ENCODE data around the gene TLL2.
A peak's percentile ranks its signal among the peaks of the same experiment; 100 is the strongest.
"Not testable (repeated sequence)": the region's sequence is repeated elsewhere in the genome, so short reads cannot be mapped to it uniquely, and the experiment has no call there.

TLL2 gene

DNA sequence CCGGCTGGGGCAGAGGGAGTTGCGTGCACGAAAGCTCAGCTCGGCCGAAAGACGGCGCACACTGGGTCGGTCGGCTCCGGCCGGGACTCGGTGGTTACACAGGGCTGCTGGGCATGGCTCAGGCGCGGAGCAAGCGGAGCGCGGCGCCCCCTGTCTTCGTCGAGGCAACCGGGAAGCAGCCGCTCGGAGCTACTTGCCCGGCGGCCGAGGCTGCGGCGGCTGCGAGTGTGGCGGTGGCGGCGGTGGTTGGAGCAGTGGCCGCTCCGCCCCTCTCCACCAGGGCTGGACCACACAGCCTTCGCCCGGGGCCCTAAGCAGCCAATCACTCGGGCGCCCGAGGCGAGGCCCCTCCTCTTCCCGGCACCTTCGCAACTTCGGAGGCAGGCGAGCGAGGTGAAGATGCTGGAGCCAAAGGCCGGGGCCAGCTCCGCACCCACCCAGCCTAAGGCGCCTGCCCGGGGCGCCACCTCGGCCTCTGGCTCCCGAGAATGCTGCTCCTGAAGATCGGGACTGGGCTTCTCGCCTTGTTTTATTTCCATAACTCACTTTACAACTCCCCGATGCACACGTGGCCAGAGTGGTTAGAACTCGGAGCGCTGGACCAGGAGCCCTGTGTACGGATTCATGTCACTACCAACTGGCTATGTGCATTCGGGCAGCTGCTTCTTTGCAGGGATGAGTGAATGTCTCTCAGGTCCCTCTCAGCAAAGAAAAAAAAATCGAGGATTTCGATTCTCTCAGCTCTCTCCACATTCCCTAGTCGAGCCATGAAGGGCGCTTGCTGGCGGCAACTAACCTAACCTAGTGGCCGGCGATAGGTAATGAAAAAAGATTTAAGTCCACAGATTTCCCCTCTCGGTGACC is at the start of gene TLL2:
Gene TLL2, minus strand, starts transcription at position 229 of the 864 bp plus-strand sequence. CDS start 241 bp downstream, outside the sequence.
- DNase-seq (ENCODE audit: low spot score), result peak; percentile 90
- peak within 1 kb of the TSS; percentile 77 for H3K4me3 ChIP-seq
- H3K27ac ChIP-seq, result peak within 1 kb of the TSS in 1 of 2 donors; percentile 42
- TF ChIP-seq CTCF (IDR thresholded peaks at IDR 0.05), result peak; percentile 67

DNA sequence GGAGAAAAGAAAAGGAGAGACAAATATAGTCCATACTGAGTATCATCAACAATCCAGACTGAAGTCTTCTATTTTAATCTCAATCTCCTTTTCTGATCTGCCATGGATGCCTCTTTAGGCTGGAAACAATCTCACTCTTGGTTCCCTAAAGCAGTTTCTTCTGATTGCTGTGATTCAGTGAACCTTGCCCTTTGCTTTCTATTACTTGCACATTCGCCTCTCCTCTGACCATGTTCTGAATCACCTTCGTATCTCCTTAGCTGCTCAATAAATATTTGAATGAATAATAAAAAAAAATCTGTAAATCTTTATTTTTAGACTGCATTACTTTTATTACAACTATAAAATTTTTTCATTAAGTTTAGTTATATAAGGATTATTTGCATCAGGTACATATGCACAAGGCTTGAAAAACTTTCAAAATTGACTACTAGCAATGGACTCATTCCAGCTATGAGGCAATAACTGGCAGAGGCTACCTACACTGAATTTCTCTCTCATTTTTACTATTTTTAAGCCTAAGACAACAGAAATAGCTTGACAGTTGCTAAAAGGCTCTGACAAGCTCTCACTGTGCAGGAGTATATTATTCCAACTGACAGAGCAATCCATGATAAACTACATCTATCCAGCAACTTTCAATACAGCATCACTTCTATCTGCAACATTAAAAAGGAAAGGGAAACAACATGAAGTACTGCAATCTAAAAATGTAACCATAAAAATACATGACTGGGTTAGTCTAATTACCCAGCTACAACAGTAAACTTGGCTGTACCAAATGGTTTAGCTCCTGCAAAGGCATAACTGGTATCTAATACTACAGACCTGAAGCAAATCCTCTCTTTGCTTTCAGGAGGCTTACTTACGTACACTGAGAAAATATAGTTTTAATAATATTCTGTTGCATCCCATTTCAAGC is 47.5 kb upstream of the TLL2 start:
- Histone ChIP-seq H3K27ac (no peak overlapping the region), H3K4me3 (no peak overlapping the region)
- TF ChIP-seq CTCF (IDR thresholded peaks at IDR 0.05), result no peak
- no peak for DNase-seq (ENCODE audit: low spot score)

DNA sequence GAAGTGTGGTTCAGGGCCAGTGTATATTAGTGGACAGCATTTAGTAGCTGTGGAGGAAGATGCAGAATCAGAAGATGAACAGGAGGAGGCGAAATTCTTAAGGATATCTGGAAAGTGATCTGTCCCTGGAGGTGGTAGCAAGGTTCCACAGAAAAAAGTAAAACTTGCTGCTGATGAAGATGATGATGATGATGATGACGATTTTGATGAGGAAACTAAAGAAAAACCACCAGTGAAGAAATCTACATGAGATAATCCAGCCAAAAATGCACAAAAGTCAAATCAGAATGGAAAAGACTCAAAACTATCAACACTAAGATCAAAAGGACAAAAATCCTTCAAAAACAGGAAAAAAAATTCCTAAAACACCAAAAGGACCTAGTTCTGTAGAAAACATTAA is 46.8 kb upstream of the TLL2 start:
- Histone ChIP-seq H3K4me3 (no peak overlapping the region), H3K27ac (no peak overlapping the region)
- no peak for DNase-seq (ENCODE audit: low spot score)
- no peak for TF ChIP-seq CTCF (IDR thresholded peaks at IDR 0.05)

- DNase-seq (ENCODE audit: low spot score), result no peak
- TF ChIP-seq CTCF (IDR thresholded peaks at IDR 0.05), result no peak
Measured at GRCh38 chr10:96556003-96556402, 42.3 kb upstream of the TLL2 start.

GRCh38 chr10:96555330-96555729 is 41.6 kb upstream of the TLL2 start:
- Histone ChIP-seq H3K4me3 (no peak overlapping the region), H3K27ac (no peak overlapping the region)
- DNase-seq (ENCODE audit: low spot score), result no peak
- no peak for TF ChIP-seq CTCF (IDR thresholded peaks at IDR 0.05)

More at GRCh38 chr10:96556003-96556402, 42.3 kb upstream of the TLL2 start:
- H3K27ac ChIP-seq, result no peak overlapping the region
- no peak overlapping the region for H3K4me3 ChIP-seq

DNA sequence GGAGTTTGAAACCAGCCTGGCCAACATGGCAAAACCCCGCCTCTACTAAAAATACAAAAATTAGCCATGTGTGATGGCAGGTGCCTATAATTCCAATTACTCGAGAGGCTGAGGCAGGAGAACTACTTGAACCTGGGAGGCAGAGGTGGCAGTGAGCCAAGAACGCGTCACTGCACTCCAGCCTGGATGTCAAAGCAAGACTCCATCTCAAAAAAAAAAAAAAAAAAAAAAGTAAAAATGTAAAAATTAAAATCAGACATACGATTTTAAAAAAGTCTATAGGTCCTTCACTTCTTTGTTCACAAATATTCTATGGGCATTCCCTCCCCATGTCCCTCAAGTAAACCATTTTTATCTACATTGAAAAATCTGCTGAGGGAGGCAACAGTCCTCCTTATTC is 34.9 kb upstream of the TLL2 start:
- H3K4me3 ChIP-seq, result no peak overlapping the region
- H3K27ac ChIP-seq, result no peak overlapping the region
- DNase-seq (ENCODE audit: low spot score), result no peak
- TF ChIP-seq CTCF (IDR thresholded peaks at IDR 0.05), result no peak

- H3K27ac ChIP-seq; H3K4me3 ChIP-seq; DNase-seq (ENCODE audit: low spot score): not testable (repeated sequence)
Measured at GRCh38 chr10:96545558-96545957, 31.8 kb upstream of the TLL2 start.
